HuH-7 (cell line): ENCODE measurements around the gene DCP1B.
"Not testable (repeated sequence)": the region's sequence is repeated elsewhere in the genome, so short reads cannot be mapped to it uniquely, and the experiment has no call there.

Source experiments
- DNase-seq: peaks from one replicate; pipeline ENCODE4 v3.0.0; 2011; ENCODE audit warnings: low spot score

Gene DCP1B

DNA sequence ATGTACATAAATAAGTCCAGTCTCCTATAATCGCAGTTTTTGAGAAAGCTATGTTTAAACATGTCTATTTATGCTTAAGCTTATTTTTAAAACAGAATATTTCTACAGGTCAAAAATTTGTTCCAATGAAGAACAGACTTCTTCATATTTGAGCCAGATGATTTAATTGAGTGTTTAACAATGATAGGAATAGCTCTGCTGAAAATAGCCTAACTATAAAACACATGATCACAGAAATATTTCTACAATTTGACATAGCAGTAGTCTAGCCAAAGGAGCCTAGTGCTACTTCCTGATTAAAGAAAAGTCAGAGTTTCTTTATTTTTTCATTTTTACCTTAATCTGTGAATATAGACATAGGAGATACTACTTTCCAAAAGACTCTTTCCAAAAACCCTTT is 29.4 kb downstream of the DCP1B start:
- DNase-seq, result no peak

- DNase-seq, result no peak
Observed at GRCh38 chr12:1972856-1973317, 31.4 kb downstream of the DCP1B start.

GRCh38 chr12:1972260-1972659 is 32.0 kb downstream of the DCP1B start:
- DNase-seq, result no peak

DNA sequence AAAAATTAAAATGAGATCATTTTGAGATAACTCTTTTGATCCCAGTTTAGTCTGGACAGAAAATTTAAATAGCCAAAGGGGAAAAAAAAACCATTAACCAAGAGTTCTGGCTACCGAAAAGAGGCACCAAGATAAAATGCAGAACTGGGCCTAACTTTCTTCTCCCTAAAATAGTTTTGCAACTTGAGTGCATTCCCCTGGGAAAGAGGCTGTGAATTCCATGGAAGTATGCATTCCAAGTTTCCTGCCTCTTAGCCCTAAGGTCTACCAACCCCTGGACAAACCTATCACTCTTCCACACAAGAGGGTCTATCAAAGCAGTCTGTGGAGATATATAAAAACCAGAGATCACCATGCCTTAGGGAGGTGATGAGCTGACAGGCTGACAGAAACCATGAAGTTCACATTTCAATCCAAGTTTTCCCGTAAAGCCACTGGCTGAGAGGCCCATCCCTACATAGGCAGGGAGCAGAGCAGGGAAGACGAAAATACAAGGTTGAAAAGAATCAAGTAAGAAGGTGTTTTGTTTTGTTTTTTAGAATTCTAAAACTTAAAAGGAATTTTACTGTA is 33.8 kb downstream of the DCP1B start:
- DNase-seq, result no peak

- DNase-seq, result no peak
Observed at GRCh38 chr12:1966561-1967226, 37.6 kb downstream of the DCP1B start.

DNA sequence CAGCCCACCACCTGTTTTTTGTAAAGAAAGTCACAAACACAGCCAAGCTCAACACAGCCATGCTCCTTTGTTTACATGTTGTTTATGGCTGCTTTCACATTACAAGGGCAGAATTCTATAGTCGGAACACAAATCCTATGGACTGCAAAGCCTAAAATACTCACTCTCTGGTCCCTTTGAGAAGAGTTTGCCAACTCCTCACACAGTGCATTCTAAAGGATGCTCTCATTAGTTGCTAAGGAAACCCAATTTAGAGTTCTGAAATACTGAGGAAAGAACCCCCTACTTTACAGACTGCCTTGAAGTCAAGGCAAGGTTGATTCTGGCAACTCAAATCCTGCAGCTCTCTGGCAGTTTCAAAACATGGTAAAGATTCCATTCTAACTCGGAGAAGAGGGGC is 38.3 kb downstream of the DCP1B start:
- DNase-seq, result no peak

GRCh38 chr12:1962051-1963020 is 41.9 kb downstream of the DCP1B start:
- no peak for DNase-seq

DNA sequence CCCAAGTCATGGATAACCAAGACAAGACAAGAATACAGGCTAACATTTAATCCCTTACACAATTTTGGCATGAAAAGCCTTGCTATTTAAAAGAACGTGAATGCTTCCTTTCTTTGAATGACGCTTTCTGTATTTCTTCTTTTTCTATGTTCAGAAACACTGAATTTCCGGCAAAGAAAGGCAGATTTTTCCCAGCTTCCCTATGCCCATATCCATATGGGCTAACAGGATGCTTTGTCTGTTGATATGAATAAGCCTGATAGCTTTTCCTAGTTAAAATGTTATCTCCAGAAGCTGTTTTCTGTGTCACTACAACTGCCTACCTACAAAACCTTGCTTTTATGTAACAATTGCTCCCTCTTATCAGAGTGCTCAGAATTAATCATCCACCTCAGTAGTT is 47.5 kb downstream of the DCP1B start:
- no peak for DNase-seq

DNA sequence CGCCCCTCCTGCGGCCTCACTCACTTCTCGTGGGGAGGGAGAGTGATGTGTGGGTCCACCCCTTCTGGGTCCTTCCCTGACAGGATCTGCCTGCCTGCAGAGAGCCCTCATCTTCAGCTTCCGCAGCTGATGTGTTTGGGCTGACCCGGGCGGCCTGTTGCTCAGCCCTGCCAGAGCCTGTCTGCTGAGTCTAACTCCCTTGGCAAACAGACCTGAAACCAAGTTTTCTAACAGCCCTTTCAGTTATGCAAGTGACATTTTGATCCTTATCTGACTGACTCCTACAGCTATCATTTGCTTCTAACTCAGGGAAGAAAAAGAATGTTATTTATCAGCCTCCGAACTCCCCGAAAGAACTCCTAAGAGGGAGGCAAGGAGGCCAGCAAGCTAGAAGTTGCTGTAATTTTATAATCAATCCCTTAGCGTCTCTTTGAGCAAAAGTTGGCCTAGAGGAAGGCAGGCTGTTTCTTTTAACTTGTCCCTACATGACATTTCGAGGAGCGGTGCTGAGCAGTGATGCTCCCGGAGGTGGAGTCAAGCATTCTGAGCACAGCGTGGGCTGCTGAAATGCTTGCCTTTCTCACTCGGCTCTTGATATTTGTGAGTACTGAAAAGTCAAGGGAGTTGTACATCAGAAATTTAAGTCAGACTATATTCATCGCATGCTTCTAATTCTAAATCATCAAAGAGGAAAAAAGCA is 54.3 kb downstream of the DCP1B start:
- DNase-seq, result no peak

DNA sequence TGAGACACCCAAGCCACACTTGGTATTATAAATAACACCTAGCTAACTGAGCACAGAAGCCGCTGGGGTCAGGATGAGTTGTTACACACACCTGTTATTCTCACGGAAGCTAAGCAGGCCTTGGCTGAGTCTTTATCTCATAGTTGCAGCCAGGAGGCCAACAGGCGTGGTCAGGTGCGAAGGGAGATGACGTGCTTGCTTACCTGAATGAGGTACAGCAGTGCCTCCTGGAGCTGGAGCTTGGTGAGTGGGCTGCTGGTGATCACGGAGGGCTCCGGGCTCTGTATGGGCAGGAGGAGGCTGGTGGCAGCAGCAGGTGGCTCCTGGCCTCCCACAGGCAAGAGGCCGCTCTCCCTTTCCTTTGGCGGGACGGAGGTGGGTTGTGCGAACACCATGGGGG is 55.4 kb downstream of the DCP1B start:
- DNase-seq, result no peak

DNA sequence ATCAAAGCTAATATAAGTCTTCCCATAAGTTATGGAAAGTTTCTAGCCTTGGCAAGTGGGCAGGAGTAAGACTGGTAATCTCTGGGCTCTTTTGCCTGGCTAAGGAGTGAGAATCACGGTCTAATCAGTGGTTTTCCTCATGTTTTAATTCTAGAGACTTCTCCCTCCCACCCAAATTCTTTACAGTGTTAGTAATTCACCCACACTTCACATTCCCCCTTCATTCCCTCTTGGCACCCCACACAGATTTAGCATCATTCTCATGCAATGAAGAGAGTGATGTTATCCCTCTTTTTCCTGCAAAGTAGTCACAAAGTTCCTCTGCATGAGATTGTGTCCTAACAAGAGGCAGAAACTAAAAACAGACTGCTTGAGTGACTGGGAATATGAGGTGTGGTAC is 57.2 kb downstream of the DCP1B start:
- no peak for DNase-seq

- DNase-seq, result no peak
Observed at GRCh38 chr12:1946296-1946695, 58.0 kb downstream of the DCP1B start.

DNA sequence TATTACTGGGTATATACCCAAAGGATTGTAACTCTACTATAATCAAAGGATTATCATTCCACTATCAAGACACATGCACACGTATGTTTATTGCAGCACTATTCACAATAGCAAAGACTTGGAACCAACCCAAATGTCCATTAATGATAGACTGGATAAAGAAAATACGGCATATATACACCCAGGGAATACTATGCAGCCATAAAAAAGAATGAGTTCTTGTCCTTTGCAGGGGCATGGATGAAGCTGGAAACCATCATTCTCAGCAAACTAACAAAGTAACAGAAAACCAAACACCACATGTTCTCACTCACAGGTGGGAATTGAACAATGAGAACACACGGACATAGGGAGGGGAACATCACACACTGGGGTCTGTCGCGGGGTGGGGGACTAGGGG is 58.8 kb downstream of the DCP1B start:
- DNase-seq, result not testable (repeated sequence)

- peak; percentile 85 for DNase-seq
Observed at GRCh38 chr12:1939801-1940607, 64.3 kb downstream of the DCP1B start.

DNA sequence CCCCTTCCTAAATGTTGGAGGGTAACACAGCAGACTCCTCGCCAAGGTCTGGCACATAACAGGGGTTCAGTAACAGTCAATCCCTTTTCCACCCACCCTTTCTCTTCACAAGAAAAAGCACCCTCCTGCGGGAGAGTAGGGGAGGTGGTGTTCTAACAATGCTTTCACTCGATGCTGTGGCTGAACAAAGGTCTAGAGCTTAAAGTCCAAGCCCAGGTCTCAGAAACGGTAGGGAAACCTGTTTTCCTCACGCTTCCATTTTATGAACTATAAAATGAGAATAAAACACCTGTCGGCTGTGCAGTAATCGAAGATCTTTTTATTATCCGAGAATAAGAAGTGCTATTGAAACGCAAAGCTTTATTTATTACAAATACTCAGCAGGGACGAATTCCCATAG is 64.9 kb downstream of the DCP1B start:
- DNase-seq, result no peak

GRCh38 chr12:1937481-1938224 is 66.6 kb downstream of the DCP1B start:
- DNase-seq, result no peak

GRCh38 chr12:1936406-1937320 is 67.6 kb downstream of the DCP1B start:
- DNase-seq, result no peak

DNA sequence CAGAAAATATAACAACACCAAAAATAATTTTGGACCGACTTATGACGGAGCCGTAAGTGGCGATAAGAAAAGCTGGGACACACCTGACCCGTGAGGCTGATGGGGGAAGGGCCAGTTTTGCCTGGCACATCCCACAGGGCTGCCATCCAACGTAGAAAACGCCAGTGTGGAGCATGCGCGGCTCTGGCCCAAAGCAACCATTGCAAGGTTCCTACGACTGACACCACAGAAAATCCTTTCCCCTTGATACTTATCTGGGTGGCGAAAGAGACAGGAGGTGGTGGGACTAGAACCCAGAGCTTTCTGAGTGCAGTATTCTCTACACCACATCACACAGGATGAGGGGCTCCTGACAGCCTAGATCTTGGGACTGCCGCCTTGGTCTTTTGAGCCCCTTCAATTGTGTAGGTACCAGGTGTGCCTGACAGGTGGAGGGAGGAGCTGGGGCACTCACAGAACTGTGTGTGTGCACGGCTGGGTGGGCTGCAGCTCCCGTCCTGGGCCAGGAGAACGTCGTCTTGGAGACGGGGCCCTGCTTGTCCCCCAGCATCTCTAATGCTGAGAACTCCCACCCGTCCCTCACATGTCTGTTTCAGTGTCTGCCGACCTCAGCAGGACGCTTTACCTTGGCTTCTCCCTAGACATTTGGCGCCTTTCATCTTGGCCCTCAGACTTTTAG is 68.4 kb downstream of the DCP1B start:
- no peak for DNase-seq

GRCh38 chr12:1935242-1935641 is 69.0 kb downstream of the DCP1B start:
- no peak for DNase-seq
